B cell (primary cell): ENCODE data around the gene SHISA2. TPM values are rescaled to one million over a fixed set of nuclear protein-coding genes. Genes with fewer than 3 reads are reported as not detected.

Source experiments
- ATAC-seq: fragments of 200-7000 bp; cut with Tn5 transposase; one replicate; pipeline ENCODE4 v1.10.0; 2021; ENCODE audit warnings: low read depth, mild to moderate bottlenecking, moderate number of reproducible peaks, moderate library complexity
- CTCF ChIA-PET: fragments of 350-600 bp; sonication (Branson Sonifier 250); formaldehyde crosslinking; loops from one replicate; lab custom pipeline; 2021; ENCODE audit warnings: antibody characterized with exemption, inconsistent platforms; lab: Charles Lee
- POLR2A ChIA-PET: fragments of 350-600 bp; sonication (Branson Sonifier 250); formaldehyde crosslinking; loops from one replicate; lab custom pipeline; 2021; ENCODE audit warnings: antibody characterized with exemption; lab: Charles Lee
- DNase-seq: peaks from one replicate; pipeline ENCODE4 v3.0.0; 2013
- H2AFZ ChIP-seq: 2 replicates; pipeline ENCODE4 v1.6.1; 2012; ENCODE audit warnings: mild to moderate bottlenecking, low read depth, low read length; ENCODE audit not compliant: insufficient read depth, poor library complexity, severe bottlenecking
- H3K27ac ChIP-seq, 2 donors: 1 replicate in 1 of 2; 2 replicates in 1 of 2; pipeline ENCODE4 v1.5.1; 2012 to 2013; ENCODE audit warnings: low read length in 2 of 2, mild to moderate bottlenecking in 2 of 2, moderate library complexity in 1 of 2
- H3K27me3 ChIP-seq, 4 experiments: fragments of 200-600 bp in 1 of 4; sonication (generic) in 1 of 4; replicated peaks in 1 of 4; 1 replicate in 2 of 4; 2 replicates in 2 of 4; pipeline versions ENCODE4 v1.6.1 to v1.7.0; 2013 to 2016; ENCODE audit warnings: low read length in 3 of 4, mild to moderate bottlenecking in 2 of 4, mixed read lengths in 1 of 4, moderate library complexity in 1 of 4; ENCODE audit not compliant: insufficient read depth in 4 of 4, control insufficient read depth in 3 of 4; ENCODE audit errors: control extremely low read depth in 1 of 4
- H3K36me3 ChIP-seq, 2 experiments: replicated peaks in 1 of 2; 1 replicate in 1 of 2; 2 replicates in 1 of 2; pipeline versions ENCODE4 v1.6.1 to v1.7.1; 2013; ENCODE audit warnings: low read length in 1 of 2; ENCODE audit not compliant: insufficient read depth in 2 of 2, control insufficient read depth in 1 of 2; ENCODE audit errors: control extremely low read depth in 1 of 2, extremely low read depth in 1 of 2
- H3K4me1 ChIP-seq, 2 donors: fragments of 200-600 bp in 1 of 2; sonication (generic) in 1 of 2; 1 replicate in 1 of 2; 2 replicates in 1 of 2; pipeline versions ENCODE4 v1.5.1 to v1.6.1; 2013 to 2017; ENCODE audit warnings: low read length in 2 of 2; ENCODE audit not compliant: control insufficient read depth in 2 of 2, insufficient read depth in 2 of 2
- H3K4me2 ChIP-seq: replicated peaks from 2 replicates; pipeline ENCODE3; 2012; ENCODE audit warnings: mild to moderate bottlenecking, low read depth, low read length; ENCODE audit not compliant: poor library complexity, severe bottlenecking
- H3K4me3 ChIP-seq, 5 experiments: fragments of 200-600 bp in 1 of 5; sonication (generic) in 1 of 5; 1 replicate in 3 of 5; 2 replicates in 2 of 5; pipeline versions ENCODE4 v1.5.1 to v1.7.0; 2011 to 2016; ENCODE audit warnings: low read length in 4 of 5, mild to moderate bottlenecking in 4 of 5, low read depth in 2 of 5, control low read depth in 1 of 5, moderate library complexity in 1 of 5; ENCODE audit not compliant: insufficient read depth in 1 of 5; ENCODE audit errors: control extremely low read depth in 1 of 5, extremely low read depth in 1 of 5
- H3K79me2 ChIP-seq: fragments of 200-600 bp; sonication (generic); one replicate; pipeline ENCODE4 v1.6.0; 2016; ENCODE audit warnings: low read length; ENCODE audit not compliant: control insufficient read depth, insufficient read depth
- H3K9ac ChIP-seq: fragments of 200-600 bp; sonication (generic); 2 replicates; pipeline ENCODE4 v1.6.1; 2017; ENCODE audit warnings: mild to moderate bottlenecking, low read length, moderate library complexity
- H3K9me3 ChIP-seq, 3 donors: one replicate each; pipeline versions ENCODE4 v1.6.1 to v1.7.1; 2013; ENCODE audit warnings: low read length in 2 of 3; ENCODE audit not compliant: control insufficient read depth in 2 of 3, insufficient read depth in 1 of 3; ENCODE audit errors: control extremely low read depth in 1 of 3
- H4K20me1 ChIP-seq: 2 replicates; pipeline ENCODE4 v1.6.0; 2012; ENCODE audit warnings: mild to moderate bottlenecking, low read length; ENCODE audit not compliant: insufficient read depth, control insufficient read depth, poor library complexity, severe bottlenecking
- H3K27ac Mint-ChIP-seq: one replicate; pipeline ENCODE4 v1.8.0; 2021; ENCODE audit warnings: mixed read lengths
- H3K27me3 Mint-ChIP-seq: one replicate; pipeline ENCODE4 v1.8.0; 2021; ENCODE audit warnings: mixed read lengths
- H3K4me1 Mint-ChIP-seq: one replicate; pipeline ENCODE4 v1.8.0; 2021; ENCODE audit warnings: mixed read lengths
- H3K4me3 Mint-ChIP-seq: one replicate; pipeline ENCODE4 v1.8.0; 2021; ENCODE audit warnings: mixed read lengths
- H3K9me3 Mint-ChIP-seq: one replicate; pipeline ENCODE4 v1.8.0; 2022; ENCODE audit warnings: mixed read lengths; ENCODE audit not compliant: insufficient read depth
- EZH2 ChIP-seq: IDR thresholded peaks from 2 replicates; pipeline ENCODE4 v1.6.1; 2012; ENCODE audit warnings: borderline replicate concordance, low read depth, mild to moderate bottlenecking, moderate library complexity, low read length; ENCODE audit not compliant: insufficient read depth, poor library complexity, severe bottlenecking
- WGBS: methylation state at CpG from one replicate; pipeline ENCODE4 v1.1.5; 2013; ENCODE audit warnings: missing lambda C conversion rate; ENCODE audit not compliant: insufficient coverage; 5-methylcytosine and 5-hydroxymethylcytosine counted together
- intact Hi-C: fragments of 100-400 bp; cut with micrococcal nuclease; formaldehyde crosslinking; loops from one replicate; pipeline ENCODE4 v1.10.0; 2022
- polyA plus RNA-seq: library from polyadenylated mRNA; depleted of rRNA; stranded (reverse); fragments of >200 nt; gene quantifications from 2 replicates; pipeline ENCODE4 v1.2.3, GENCODE V29; 2012
- total RNA-seq, 2 donors: library from RNA; stranded (reverse); fragments of 120-200 nt in 1 of 2; gene quantifications; 1 replicate in 1 of 2; 2 replicates in 1 of 2; pipeline versions ENCODE4 v1.2.3 to v1.2.4, GENCODE V29; 2013 to 2022
- TF ChIP-seq, protein P1 (sequence below): fragments of 200-600 bp; IDR thresholded peaks from one replicate; pipeline ENCODE4 v1.8.0; 2022; ENCODE audit warnings: antibody characterized with exemption, mild to moderate bottlenecking

Gene SHISA2
- total and polyA plus RNA-seq, 2 donors (not counting 1 experiment from before 2014, with no cell fraction given), result 0.03 TPM; not detected in 1

DNA sequence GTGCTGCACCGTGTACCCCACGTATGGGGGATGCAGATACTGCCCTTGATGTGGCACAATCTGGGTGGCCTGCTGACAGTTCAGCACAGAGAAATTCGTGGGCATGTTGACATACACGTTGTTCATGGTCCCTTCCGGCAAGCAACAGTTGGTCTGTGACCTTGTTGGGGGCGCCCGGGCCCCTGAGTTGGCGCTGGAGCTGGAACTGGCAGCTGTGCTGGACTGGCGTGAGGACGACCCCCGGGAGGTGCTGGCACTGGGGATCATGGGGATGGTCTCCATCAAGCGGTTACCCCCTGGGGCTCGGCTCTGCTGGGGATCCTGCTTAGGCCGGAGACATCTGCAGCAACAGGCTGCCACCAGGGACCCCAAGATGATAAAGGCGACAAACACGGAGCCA, 5.2 kb downstream of the SHISA2 start:
- H3K79me2 ChIP-seq, result no peaks in the 10 kb centered on the region
- no peak for ATAC-seq
- H2AFZ ChIP-seq, result no peak overlapping the region
- no peak overlapping the region for H3K9ac ChIP-seq
- Mint-ChIP-seq H3K4me3 (no peak overlapping the region), H3K4me1 (peaks cover 3% of the 10 kb centered on the region), H3K27me3 (peaks cover 19% of the 10 kb centered on the region), H3K9me3 (no peaks in the 10 kb centered on the region), H3K27ac (no peak overlapping the region)
- POLR2A ChIA-PET, result no interaction called here
- H4K20me1 ChIP-seq, result no peaks in the 10 kb centered on the region
- no peak overlapping the region for H3K4me2 ChIP-seq
- no peaks in the 10 kb centered on the region for H3K36me3 ChIP-seq
- no peak overlapping the region for H3K4me3 ChIP-seq
- peaks cover 0 to 36% (median 17%) of the 10 kb centered on the region in 4 experiments for H3K27me3 ChIP-seq
- TF ChIP-seq, protein P1, sequence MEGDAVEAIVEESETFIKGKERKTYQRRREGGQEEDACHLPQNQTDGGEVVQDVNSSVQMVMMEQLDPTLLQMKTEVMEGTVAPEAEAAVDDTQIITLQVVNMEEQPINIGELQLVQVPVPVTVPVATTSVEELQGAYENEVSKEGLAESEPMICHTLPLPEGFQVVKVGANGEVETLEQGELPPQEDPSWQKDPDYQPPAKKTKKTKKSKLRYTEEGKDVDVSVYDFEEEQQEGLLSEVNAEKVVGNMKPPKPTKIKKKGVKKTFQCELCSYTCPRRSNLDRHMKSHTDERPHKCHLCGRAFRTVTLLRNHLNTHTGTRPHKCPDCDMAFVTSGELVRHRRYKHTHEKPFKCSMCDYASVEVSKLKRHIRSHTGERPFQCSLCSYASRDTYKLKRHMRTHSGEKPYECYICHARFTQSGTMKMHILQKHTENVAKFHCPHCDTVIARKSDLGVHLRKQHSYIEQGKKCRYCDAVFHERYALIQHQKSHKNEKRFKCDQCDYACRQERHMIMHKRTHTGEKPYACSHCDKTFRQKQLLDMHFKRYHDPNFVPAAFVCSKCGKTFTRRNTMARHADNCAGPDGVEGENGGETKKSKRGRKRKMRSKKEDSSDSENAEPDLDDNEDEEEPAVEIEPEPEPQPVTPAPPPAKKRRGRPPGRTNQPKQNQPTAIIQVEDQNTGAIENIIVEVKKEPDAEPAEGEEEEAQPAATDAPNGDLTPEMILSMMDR, result no peak
- TF ChIP-seq EZH2, result no peak
- 92% methylated on average over 16 of the region's 16 CpGs for WGBS
- CTCF ChIA-PET, result no interaction called here
- peaks cover 5 to 12% of the 10 kb centered on the region in 2 donors for H3K4me1 ChIP-seq
- H3K27ac ChIP-seq, result no peak overlapping the region
- intact Hi-C loops, result no loop called here
- no peak for DNase-seq
- H3K9me3 ChIP-seq, result peaks cover 0 to 11% (median 0%) of the 10 kb centered on the region in 3 donors

DNA sequence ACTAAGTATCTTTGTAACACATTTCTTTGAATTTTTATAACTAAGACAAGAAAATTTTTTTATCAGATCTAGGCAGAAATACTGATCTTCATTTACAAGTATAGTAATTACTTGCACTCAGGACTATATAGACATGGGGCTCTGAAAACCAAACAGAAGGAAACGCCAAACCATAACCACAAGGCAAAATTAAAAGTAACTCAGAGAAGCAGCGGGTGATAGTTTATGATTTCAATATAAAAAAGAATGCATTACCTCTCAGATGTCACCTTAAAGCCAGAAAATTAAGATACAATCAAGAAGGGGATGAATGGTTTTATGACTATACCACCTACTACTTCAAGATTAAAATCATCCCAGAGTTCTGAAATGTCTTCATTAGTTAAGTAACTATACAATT, 6.7 kb downstream of the SHISA2 start:
- Histone ChIP-seq H3K27ac (no peak overlapping the region), H3K4me2 (no peak overlapping the region), H3K9me3 (peaks cover 0 to 7% (median 0%) of the 10 kb centered on the region in 3 donors), H4K20me1 (no peaks in the 10 kb centered on the region), H3K9ac (no peak overlapping the region), H3K4me1 (peaks cover 0 to 4% of the 10 kb centered on the region in 2 donors), H3K79me2 (no peaks in the 10 kb centered on the region), H3K36me3 (no peaks in the 10 kb centered on the region), H3K27me3 (peaks cover 0 to 24% (median 14%) of the 10 kb centered on the region in 4 experiments), H2AFZ (no peak overlapping the region), H3K4me3 (no peak overlapping the region)
- ChIA-PET POLR2A (no interaction called here), CTCF (no interaction called here)
- intact Hi-C loops, result no loop called here
- DNase-seq (no peak), ATAC-seq (no peak)
- H3K4me1 Mint-ChIP-seq, result peaks cover 3% of the 10 kb centered on the region
- no peak for TF ChIP-seq EZH2
- TF ChIP-seq, protein P1, result no peak
- H3K9me3 Mint-ChIP-seq, result no peaks in the 10 kb centered on the region
- H3K27me3 Mint-ChIP-seq, result peaks cover 22% of the 10 kb centered on the region
- no peak overlapping the region for H3K4me3 Mint-ChIP-seq
- WGBS, result no CpG with 5 or more reads among the region's 2 CpGs
- no peak overlapping the region for H3K27ac Mint-ChIP-seq
